Fibroblast of lung (primary cell): Measurements from ENCODE around the gene MEIOB. TPM values are rescaled to one million over a fixed set of nuclear protein-coding genes. Genes with fewer than 3 reads are reported as not detected.

ENCODE experiments used
- DNase-seq, 2 donors: peaks; one replicate each; pipeline versions ENCODE4 v3.0.0 to v3.0.0-alpha.2; 2010; ENCODE audit warnings: low read depth in 2 of 2
- H2AFZ ChIP-seq: 2 replicates; pipeline ENCODE4 v1.5.1; 2012; ENCODE audit warnings: low read length, control low read depth, inconsistent platforms
- H3K27ac ChIP-seq: 2 replicates; pipeline ENCODE4 v1.5.1; 2011; ENCODE audit warnings: low read length, control low read depth; ENCODE audit not compliant: insufficient read depth
- H3K27me3 ChIP-seq: 2 replicates; pipeline ENCODE4 v1.5.1; 2011; ENCODE audit warnings: mild to moderate bottlenecking, low read length; ENCODE audit not compliant: control insufficient read depth, insufficient read depth
- H3K36me3 ChIP-seq: 2 replicates; pipeline ENCODE4 v1.5.1; 2011; ENCODE audit warnings: low read length; ENCODE audit not compliant: control insufficient read depth, insufficient read depth
- H3K4me1 ChIP-seq: 2 replicates; pipeline ENCODE4 v1.5.1; 2011; ENCODE audit warnings: low read length; ENCODE audit not compliant: control insufficient read depth, insufficient read depth; ENCODE audit errors: extremely low read depth
- H3K4me2 ChIP-seq: 2 replicates; pipeline ENCODE4 v1.5.1; 2011; ENCODE audit warnings: low read length, control low read depth; ENCODE audit not compliant: insufficient read depth; ENCODE audit errors: extremely low read depth
- H3K4me3 ChIP-seq, 4 experiments: fragments of 200-600 bp in 1 of 4; sonication (generic) in 1 of 4; replicated peaks in 1 of 4; 2 replicates each; pipeline ENCODE4 v1.5.1; 2011 to 2016; ENCODE audit warnings: low read length in 4 of 4, low read depth in 3 of 4, mild to moderate bottlenecking in 3 of 4, control low read depth in 2 of 4, inconsistent platforms in 1 of 4, mixed read lengths in 1 of 4; ENCODE audit not compliant: insufficient read depth in 1 of 4; ENCODE audit errors: control extremely low read depth in 1 of 4
- H3K79me2 ChIP-seq: 2 replicates; pipeline ENCODE4 v1.5.1; 2012; ENCODE audit warnings: mild to moderate bottlenecking, low read length, inconsistent platforms; ENCODE audit not compliant: control insufficient read depth, insufficient read depth
- H3K9ac ChIP-seq: 2 replicates; pipeline ENCODE4 v1.5.1; 2011; ENCODE audit warnings: mild to moderate bottlenecking, low read length, control low read depth; ENCODE audit not compliant: insufficient read depth
- H3K9me3 ChIP-seq: 2 replicates; pipeline ENCODE4 v1.5.1; 2012; ENCODE audit warnings: low read depth, low read length; ENCODE audit not compliant: control insufficient read depth, insufficient read depth
- H4K20me1 ChIP-seq: 2 replicates; pipeline ENCODE4 v1.5.1; 2011; ENCODE audit warnings: low read length; ENCODE audit not compliant: control insufficient read depth, insufficient read depth; ENCODE audit errors: extremely low read depth
- CTCF ChIP-seq, 2 donors: IDR thresholded peaks in 1 of 2; conservative IDR thresholded peaks in 1 of 2; 1 replicate in 1 of 2; 2 replicates in 1 of 2; pipeline ENCODE4 v1.5.1; 2011 to 2012; ENCODE audit warnings: low read length in 2 of 2, control low read depth in 1 of 2, inconsistent platforms in 1 of 2, low read depth in 1 of 2, mild to moderate bottlenecking in 1 of 2
- EZH2 ChIP-seq: IDR thresholded peaks from 2 replicates; pipeline ENCODE4 v1.5.1; 2012; ENCODE audit warnings: low read length, control low read depth, mild to moderate bottlenecking; ENCODE audit errors: missing control alignments
- polyA plus RNA-seq, 2 donors: library from polyadenylated mRNA; depleted of rRNA in 1 of 2; stranded (reverse) in 1 of 2; unstranded in 1 of 2; fragments of >200 nt; gene quantifications; 2 replicates each; pipeline ENCODE4 v1.2.1, GENCODE V29; 2011 to 2012; ENCODE audit warnings: missing spikeins in 1 of 2
- total RNA-seq: library from RNA; depleted of rRNA; stranded (reverse); fragments of >200 nt; gene quantifications from 2 replicates; pipeline ENCODE4 v1.2.1, GENCODE V29; 2014

The MEIOB gene
- total and polyA plus RNA-seq, 2 donors (not counting 1 experiment from before 2014, with no cell fraction given): not detected

- DNase-seq: no peak
- H3K4me1 ChIP-seq: no peaks in the 10 kb centered on the region
- no peak overlapping the region for H3K4me3 ChIP-seq
- H3K27ac ChIP-seq: no peak overlapping the region
- H3K79me2 ChIP-seq: no peaks in the 10 kb centered on the region
- no peaks in the 10 kb centered on the region for H3K9me3 ChIP-seq
- TF ChIP-seq CTCF (conservative IDR thresholded peaks at IDR 0.05 in 1 of 2, IDR thresholded peaks at IDR 0.05 in 1 of 2; ENCODE audit: low read depth in 1 of 2, low read length in 2 of 2) (no peak), EZH2 (no peak)
- no peaks in the 10 kb centered on the region for H4K20me1 ChIP-seq
- H3K9ac ChIP-seq: no peak overlapping the region
- no peaks in the 10 kb centered on the region for H3K27me3 ChIP-seq
- H3K4me2 ChIP-seq: no peak overlapping the region
- no peak overlapping the region for H2AFZ ChIP-seq
- peaks cover 5% of the 10 kb centered on the region for H3K36me3 ChIP-seq
These were observed 77.6 kb downstream of the MEIOB start for GRCh38 chr16:1794221-1794871.

- no peaks in the 10 kb centered on the region for H3K27me3 ChIP-seq
- no peaks in the 10 kb centered on the region for H3K4me1 ChIP-seq
- TF ChIP-seq CTCF (conservative IDR thresholded peaks at IDR 0.05 in 1 of 2, IDR thresholded peaks at IDR 0.05 in 1 of 2; ENCODE audit: low read depth in 1 of 2, low read length in 2 of 2) (no peak), EZH2 (no peak)
- no peak for DNase-seq
- peaks cover 5% of the 10 kb centered on the region for H3K36me3 ChIP-seq
- H3K9ac ChIP-seq: no peak within 1 kb of the TSS
- H2AFZ ChIP-seq: no peak within 1 kb of the TSS
- no peak within 1 kb of the TSS for H3K27ac ChIP-seq
- H3K4me3 ChIP-seq: no peak within 1 kb of the TSS
- no peaks in the 10 kb centered on the region for H4K20me1 ChIP-seq
- no peaks in the 10 kb centered on the region for H3K9me3 ChIP-seq
- no peak within 1 kb of the TSS for H3K4me2 ChIP-seq
- H3K79me2 ChIP-seq: no peaks in the 10 kb centered on the region
These were observed 78.3 kb downstream of the MEIOB start, which contains the start of gene IGFALS for GRCh38 chr16:1793578-1794220. TSS of gene IGFALS (minus strand) at chr16:1793705. CDS start at chr16:1793652, 53 bp downstream.

GRCh38 chr16:1792836-1793577, 79.0 kb downstream of the MEIOB start:
- Histone ChIP-seq H3K27me3 (no peaks in the 10 kb centered on the region), H3K9ac (no peak overlapping the region), H3K4me2 (no peak overlapping the region), H3K79me2 (no peaks in the 10 kb centered on the region), H3K4me1 (no peaks in the 10 kb centered on the region), H3K9me3 (no peaks in the 10 kb centered on the region), H3K4me3 (no peak overlapping the region), H3K36me3 (peaks cover 7% of the 10 kb centered on the region), H3K27ac (no peak overlapping the region), H4K20me1 (no peaks in the 10 kb centered on the region), H2AFZ (no peak overlapping the region)
- no peak for TF ChIP-seq CTCF (conservative IDR thresholded peaks at IDR 0.05 in 1 of 2, IDR thresholded peaks at IDR 0.05 in 1 of 2; ENCODE audit: low read depth in 1 of 2, low read length in 2 of 2)
- no peak for TF ChIP-seq EZH2
- no peak for DNase-seq
